ENCODE results near the gene CPXM2. TPM values are rescaled to one million over a fixed set of nuclear protein-coding genes. Genes with fewer than 3 reads are reported as not detected.

The CPXM2 gene
- polyA plus RNA-seq, 3 donors from 2014 or later, result not detected

DNA sequence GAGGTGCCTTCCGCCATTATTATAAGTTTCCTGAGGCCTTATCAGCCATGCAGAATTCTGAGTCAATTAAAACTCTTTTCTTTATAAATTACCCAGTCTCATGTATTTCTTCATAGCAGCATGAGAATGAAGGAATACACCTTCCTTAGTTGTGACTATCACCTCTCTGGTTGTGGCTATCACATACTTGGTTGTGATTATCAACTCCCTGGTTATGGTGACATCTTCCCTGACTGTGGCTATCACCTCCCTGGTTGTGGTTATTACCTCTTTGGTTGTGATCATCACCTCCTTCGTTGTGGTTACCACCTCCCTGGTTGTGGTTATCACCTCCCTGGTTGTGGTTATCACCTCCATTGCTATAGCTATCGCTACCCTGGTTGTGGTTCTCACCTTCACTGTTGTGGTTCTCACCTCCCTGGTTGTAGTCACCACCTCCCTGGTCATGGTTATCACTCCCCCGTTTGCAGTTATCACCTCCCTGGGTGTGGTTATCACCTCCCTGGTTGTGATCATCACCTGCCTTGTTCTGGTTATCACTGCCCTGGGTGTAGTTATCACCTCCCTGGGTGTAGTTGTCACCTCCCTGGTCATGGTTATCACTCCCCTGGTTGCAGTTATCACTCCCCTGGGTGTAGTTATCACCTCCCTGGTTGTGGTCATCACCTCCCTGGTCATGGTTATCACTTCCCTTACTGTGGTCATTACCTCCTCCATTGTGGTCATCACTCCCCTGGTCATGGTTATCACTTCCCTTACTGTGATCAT, 119.5 kb downstream of the CPXM2 start:
- peak; percentile 66 to 72 (median 68) for DNase-seq
- Mint-ChIP-seq H3K27me3 (ENCODE audit: low read depth in 3 of 3) (peaks cover 33 to 69% (median 51%) of the 10 kb centered on the region in 3 donors), H3K9me3 (peaks cover 18 to 31% (median 24%) of the 10 kb centered on the region in 6 donors), H3K4me3 (peak overlapping the region; percentile 50 to 95 (median 69)), H3K36me3 (peaks cover 3 to 15% (median 10%) of the 10 kb centered on the region in 3 donors), H3K27ac (peak overlapping the region; percentile 75 to 100 (median 92)), H3K4me1 (peaks cover 35 to 45% of the 10 kb centered on the region in 2 donors)

- no peak for DNase-seq
- Mint-ChIP-seq H3K36me3 (peaks cover 3 to 15% (median 10%) of the 10 kb centered on the region in 3 donors), H3K4me3 (no peak overlapping the region), H3K4me1 (peaks cover 35 to 43% of the 10 kb centered on the region in 2 donors), H3K9me3 (peaks cover 18 to 31% (median 23%) of the 10 kb centered on the region in 6 donors), H3K27me3 (ENCODE audit: low read depth in 3 of 3) (peaks cover 31 to 59% (median 47%) of the 10 kb centered on the region in 3 donors), H3K27ac (no peak overlapping the region)
Observed at GRCh38 chr10:123769647-123770046, 122.0 kb downstream of the CPXM2 start.

- peaks cover 13 to 35% (median 31%) of the 10 kb centered on the region in 3 donors for H3K27me3 Mint-ChIP-seq (ENCODE audit: low read depth in 3 of 3)
- H3K4me1 Mint-ChIP-seq, result peaks cover 9 to 14% of the 10 kb centered on the region in 2 donors
- peaks cover 3 to 11% (median 5%) of the 10 kb centered on the region in 6 donors for H3K9me3 Mint-ChIP-seq
- no peak overlapping the region for H3K4me3 Mint-ChIP-seq
- H3K27ac Mint-ChIP-seq, result no peak overlapping the region
- H3K36me3 Mint-ChIP-seq, result no peaks in the 10 kb centered on the region
- no peak for DNase-seq
Observed at GRCh38 chr10:123766761-123767160, 124.8 kb downstream of the CPXM2 start.

- DNase-seq, result no peak
- Mint-ChIP-seq H3K4me3 (no peak overlapping the region), H3K9me3 (peaks cover 0 to 5% (median 2%) of the 10 kb centered on the region in 6 donors), H3K27ac (no peak overlapping the region), H3K4me1 (peaks cover 4 to 6% of the 10 kb centered on the region in 2 donors), H3K36me3 (no peaks in the 10 kb centered on the region), H3K27me3 (ENCODE audit: low read depth in 3 of 3) (peaks cover 11 to 27% (median 25%) of the 10 kb centered on the region in 3 donors)
Observed at GRCh38 chr10:123766012-123766411, 125.6 kb downstream of the CPXM2 start.

GRCh38 chr10:123761666-123762230, 129.9 kb downstream of the CPXM2 start:
- DNase-seq, result no peak
- no peak overlapping the region for H3K27ac Mint-ChIP-seq
- no peaks in the 10 kb centered on the region for H3K4me1 Mint-ChIP-seq
- H3K36me3 Mint-ChIP-seq, result no peaks in the 10 kb centered on the region
- H3K4me3 Mint-ChIP-seq, result no peak overlapping the region
- H3K27me3 Mint-ChIP-seq (ENCODE audit: low read depth in 3 of 3), result peaks cover 7 to 17% (median 7%) of the 10 kb centered on the region in 3 donors
- no peaks in the 10 kb centered on the region for H3K9me3 Mint-ChIP-seq

GRCh38 chr10:123761038-123761428, 130.6 kb downstream of the CPXM2 start:
- Mint-ChIP-seq H3K36me3 (no peaks in the 10 kb centered on the region), H3K4me1 (no peaks in the 10 kb centered on the region), H3K27ac (no peak overlapping the region), H3K27me3 (ENCODE audit: low read depth in 3 of 3) (peaks cover 7 to 15% (median 7%) of the 10 kb centered on the region in 3 donors), H3K9me3 (no peaks in the 10 kb centered on the region), H3K4me3 (no peak overlapping the region)
- no peak for DNase-seq

- Mint-ChIP-seq H3K4me1 (no peaks in the 10 kb centered on the region), H3K4me3 (no peak overlapping the region), H3K9me3 (no peaks in the 10 kb centered on the region), H3K36me3 (no peaks in the 10 kb centered on the region), H3K27me3 (ENCODE audit: low read depth in 3 of 3) (peaks cover 7 to 13% (median 7%) of the 10 kb centered on the region in 3 donors), H3K27ac (no peak overlapping the region)
- DNase-seq, result no peak
Observed at GRCh38 chr10:123760356-123761037, 131.1 kb downstream of the CPXM2 start.

DNA sequence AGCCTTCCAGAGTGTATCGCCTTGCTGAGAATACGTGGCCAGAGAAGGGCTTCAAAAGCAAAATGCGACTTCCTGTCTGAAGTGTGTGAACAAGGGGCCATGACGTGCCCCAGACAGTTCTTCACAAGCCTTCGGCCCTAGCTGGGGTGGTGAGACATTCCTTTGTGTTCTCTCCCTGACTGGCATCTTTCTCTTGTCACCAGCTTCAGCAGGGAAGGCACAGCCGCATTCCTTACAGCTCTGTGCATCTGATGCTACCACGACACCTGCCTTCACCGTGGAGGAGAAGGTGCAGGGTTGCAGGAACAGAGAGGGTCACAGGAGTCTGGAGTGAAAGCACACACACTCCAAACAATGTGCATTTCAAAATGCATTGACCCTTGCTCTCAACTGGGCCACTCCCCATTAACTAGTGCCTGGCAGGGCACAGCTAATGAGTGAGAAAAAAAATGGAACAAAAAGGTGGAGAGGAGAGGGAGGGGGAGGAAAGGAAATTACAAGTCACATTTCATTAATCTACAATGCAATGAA, 132.0 kb downstream of the CPXM2 start:
- H3K9me3 Mint-ChIP-seq, result peaks cover 0 to 2% (median 0%) of the 10 kb centered on the region in 6 donors
- H3K27ac Mint-ChIP-seq, result no peak overlapping the region
- DNase-seq, result no peak
- no peak overlapping the region for H3K4me3 Mint-ChIP-seq
- H3K36me3 Mint-ChIP-seq, result no peaks in the 10 kb centered on the region
- H3K4me1 Mint-ChIP-seq, result no peaks in the 10 kb centered on the region
- peaks cover 7 to 10% (median 9%) of the 10 kb centered on the region in 3 donors for H3K27me3 Mint-ChIP-seq (ENCODE audit: low read depth in 3 of 3)

DNA sequence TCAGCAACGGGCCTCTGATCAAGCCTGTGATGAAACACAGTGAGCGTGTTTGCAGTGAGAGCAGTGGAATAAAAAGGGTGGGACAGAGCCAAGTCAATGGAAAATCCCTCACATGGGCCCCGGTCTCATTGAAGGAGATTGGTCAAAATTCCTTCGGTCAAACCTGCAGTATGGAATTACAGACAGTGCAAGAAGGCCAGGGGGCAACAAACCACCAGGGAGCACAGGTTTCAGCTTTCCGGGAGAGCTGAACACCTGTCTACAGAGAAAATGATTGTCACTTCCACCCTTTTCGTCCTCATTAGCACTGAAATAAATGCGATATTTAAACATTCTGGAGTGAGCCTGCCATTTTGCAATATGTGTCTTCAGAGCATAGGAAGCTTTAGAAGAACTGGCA, 132.6 kb downstream of the CPXM2 start:
- peaks cover 0 to 2% (median 0%) of the 10 kb centered on the region in 6 donors for H3K9me3 Mint-ChIP-seq
- no peaks in the 10 kb centered on the region for H3K36me3 Mint-ChIP-seq
- no peak overlapping the region for H3K27ac Mint-ChIP-seq
- no peak for DNase-seq
- H3K4me3 Mint-ChIP-seq, result no peak overlapping the region
- H3K27me3 Mint-ChIP-seq (ENCODE audit: low read depth in 3 of 3), result peaks cover 5 to 9% (median 9%) of the 10 kb centered on the region in 3 donors
- no peaks in the 10 kb centered on the region for H3K4me1 Mint-ChIP-seq

GRCh38 chr10:123757853-123758252, 133.8 kb downstream of the CPXM2 start:
- Mint-ChIP-seq H3K9me3 (peaks cover 0 to 2% (median 0%) of the 10 kb centered on the region in 6 donors), H3K27me3 (ENCODE audit: low read depth in 3 of 3) (peaks cover 5 to 9% (median 6%) of the 10 kb centered on the region in 3 donors), H3K36me3 (no peaks in the 10 kb centered on the region), H3K4me1 (no peaks in the 10 kb centered on the region), H3K27ac (no peak overlapping the region), H3K4me3 (no peak overlapping the region)
- DNase-seq, result no peak

DNA sequence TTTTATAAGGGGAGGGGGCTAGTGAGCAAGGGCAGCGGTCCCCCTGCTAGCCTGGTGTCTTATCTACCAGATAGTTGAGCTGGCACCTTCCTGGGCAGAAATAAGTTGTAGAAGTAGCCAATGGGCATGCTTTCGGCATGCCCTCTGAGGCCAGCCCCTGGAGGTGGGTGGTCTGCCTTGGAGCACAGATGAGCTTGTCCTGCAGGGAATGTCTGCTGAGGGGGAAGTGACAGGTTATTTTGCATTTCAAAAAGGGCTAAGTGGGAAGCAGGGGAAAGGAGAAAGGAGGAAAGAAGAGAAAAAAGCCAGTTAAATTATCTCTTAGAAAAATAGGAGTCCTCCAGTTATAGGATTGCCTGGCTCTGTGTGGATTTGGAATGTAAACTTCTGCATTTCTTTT, 136.5 kb downstream of the CPXM2 start:
- Mint-ChIP-seq H3K4me1 (no peaks in the 10 kb centered on the region), H3K4me3 (no peak overlapping the region), H3K27ac (no peak overlapping the region), H3K36me3 (no peaks in the 10 kb centered on the region), H3K9me3 (peaks cover 0 to 2% (median 0%) of the 10 kb centered on the region in 6 donors), H3K27me3 (ENCODE audit: low read depth in 3 of 3) (peaks cover 5 to 9% (median 6%) of the 10 kb centered on the region in 3 donors)
- DNase-seq, result no peak

DNA sequence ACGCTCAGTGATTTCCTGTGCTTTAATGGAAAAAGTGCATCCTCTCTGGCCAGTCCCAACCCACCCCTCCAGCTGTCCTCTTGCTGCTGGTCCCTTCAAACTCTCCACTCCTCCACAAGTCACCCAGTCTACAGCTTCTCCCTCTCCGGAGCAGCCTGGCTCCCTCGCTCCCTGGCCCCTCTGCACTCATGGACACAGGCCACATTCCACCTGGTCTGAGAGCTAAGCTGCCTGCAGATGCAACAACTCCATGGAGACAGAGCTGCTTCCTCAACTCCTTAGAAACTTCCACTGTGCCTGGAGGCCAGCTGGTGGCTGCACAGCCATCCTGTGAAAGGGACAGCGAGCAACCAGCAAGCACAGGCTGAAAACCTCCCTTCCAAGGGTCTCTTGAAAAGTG, 137.5 kb downstream of the CPXM2 start:
- no peak for DNase-seq
- Mint-ChIP-seq H3K4me1 (no peaks in the 10 kb centered on the region), H3K27me3 (ENCODE audit: low read depth in 3 of 3) (peaks cover 4 to 5% (median 5%) of the 10 kb centered on the region in 3 donors), H3K36me3 (no peaks in the 10 kb centered on the region), H3K27ac (no peak overlapping the region), H3K4me3 (no peak overlapping the region), H3K9me3 (peaks cover 0 to 3% (median 0%) of the 10 kb centered on the region in 6 donors)

GRCh38 chr10:123751342-123752134, 140.1 kb downstream of the CPXM2 start:
- H3K4me1 Mint-ChIP-seq, result no peaks in the 10 kb centered on the region
- peaks cover 0 to 3% (median 0%) of the 10 kb centered on the region in 6 donors for H3K9me3 Mint-ChIP-seq
- H3K27me3 Mint-ChIP-seq (ENCODE audit: low read depth in 3 of 3), result peaks cover 2 to 5% (median 4%) of the 10 kb centered on the region in 3 donors
- H3K4me3 Mint-ChIP-seq, result no peak overlapping the region
- no peaks in the 10 kb centered on the region for H3K36me3 Mint-ChIP-seq
- H3K27ac Mint-ChIP-seq, result no peak overlapping the region
- DNase-seq, result no peak
